ENCODE results near the gene THSD7A.

DNA sequence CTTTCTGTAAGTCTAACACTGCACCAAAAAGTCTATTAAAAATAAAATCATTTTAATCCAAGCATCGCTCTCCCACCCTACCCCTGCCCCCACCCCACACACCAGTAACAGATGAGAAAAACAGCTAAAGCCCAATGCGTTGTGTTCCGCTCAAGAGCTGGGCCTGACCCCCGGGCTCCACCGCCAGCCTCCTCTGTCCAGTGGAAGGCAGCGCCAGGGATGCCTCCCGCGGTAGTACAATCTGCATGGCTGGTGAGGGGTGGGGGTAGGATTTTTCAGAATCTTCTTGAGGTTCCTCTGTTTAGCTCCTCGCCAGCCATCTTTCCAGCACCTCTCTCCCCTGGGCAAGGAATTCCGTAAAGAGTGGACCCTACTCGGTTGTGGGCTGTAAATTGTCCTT is 12.1 kb downstream of the THSD7A start:
- TF ChIP-seq ZFX (IDR thresholded peaks at IDR 0.05; ENCODE audit: borderline replicate concordance) = no peak
- TF ChIP-seq, protein P1, sequence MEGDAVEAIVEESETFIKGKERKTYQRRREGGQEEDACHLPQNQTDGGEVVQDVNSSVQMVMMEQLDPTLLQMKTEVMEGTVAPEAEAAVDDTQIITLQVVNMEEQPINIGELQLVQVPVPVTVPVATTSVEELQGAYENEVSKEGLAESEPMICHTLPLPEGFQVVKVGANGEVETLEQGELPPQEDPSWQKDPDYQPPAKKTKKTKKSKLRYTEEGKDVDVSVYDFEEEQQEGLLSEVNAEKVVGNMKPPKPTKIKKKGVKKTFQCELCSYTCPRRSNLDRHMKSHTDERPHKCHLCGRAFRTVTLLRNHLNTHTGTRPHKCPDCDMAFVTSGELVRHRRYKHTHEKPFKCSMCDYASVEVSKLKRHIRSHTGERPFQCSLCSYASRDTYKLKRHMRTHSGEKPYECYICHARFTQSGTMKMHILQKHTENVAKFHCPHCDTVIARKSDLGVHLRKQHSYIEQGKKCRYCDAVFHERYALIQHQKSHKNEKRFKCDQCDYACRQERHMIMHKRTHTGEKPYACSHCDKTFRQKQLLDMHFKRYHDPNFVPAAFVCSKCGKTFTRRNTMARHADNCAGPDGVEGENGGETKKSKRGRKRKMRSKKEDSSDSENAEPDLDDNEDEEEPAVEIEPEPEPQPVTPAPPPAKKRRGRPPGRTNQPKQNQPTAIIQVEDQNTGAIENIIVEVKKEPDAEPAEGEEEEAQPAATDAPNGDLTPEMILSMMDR (IDR thresholded peaks at IDR 0.05) = no peak

All from 22Rv1 (cell line).